Measurements from ENCODE around the gene HAGHL.

The HAGHL gene

DNA sequence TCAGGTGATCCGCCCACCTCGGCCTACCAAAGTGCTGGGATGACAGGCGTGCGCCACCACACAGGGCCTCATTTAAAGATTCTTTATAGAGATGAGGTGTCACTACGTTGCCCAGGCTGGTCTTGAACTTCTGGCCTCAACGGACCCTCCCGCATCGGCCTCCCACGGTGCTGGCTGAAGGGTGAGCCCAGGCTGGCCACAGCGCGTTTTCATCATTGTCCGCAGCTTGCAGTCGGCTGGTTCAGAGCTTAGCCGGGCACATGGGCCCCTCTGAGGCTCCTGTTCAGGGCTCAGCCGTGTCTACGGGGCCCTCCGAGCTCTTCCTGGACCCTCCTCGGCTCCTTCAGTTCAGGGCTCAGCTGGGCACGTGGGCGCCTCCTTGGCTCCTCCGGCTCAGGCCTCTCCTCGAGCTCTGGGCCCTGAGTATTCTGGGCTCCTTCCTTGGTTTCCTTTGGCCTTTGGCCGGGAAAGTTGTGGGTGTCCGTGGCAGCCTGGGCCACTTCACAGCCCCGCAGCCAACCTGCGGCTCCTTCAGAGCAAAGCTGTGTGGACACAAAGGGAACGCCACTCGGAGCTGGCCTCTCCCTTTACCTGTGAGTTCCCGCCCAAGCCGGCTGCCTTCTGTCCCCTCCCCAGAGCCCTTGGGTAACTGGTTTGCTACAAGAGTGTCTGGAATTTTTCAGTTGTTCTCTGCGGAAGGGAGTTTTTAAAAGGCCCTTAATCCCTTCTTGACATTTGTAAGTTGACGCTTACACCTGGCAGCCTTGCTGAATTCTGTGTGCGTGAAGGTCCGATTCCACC is 32.4 kb downstream of the HAGHL start:
- DNase-seq (ENCODE audit: low read depth) = no peak

- no peak for DNase-seq (ENCODE audit: low read depth)
Observed at GRCh38 chr16:760065-760464, 33.2 kb downstream of the HAGHL start.

DNA sequence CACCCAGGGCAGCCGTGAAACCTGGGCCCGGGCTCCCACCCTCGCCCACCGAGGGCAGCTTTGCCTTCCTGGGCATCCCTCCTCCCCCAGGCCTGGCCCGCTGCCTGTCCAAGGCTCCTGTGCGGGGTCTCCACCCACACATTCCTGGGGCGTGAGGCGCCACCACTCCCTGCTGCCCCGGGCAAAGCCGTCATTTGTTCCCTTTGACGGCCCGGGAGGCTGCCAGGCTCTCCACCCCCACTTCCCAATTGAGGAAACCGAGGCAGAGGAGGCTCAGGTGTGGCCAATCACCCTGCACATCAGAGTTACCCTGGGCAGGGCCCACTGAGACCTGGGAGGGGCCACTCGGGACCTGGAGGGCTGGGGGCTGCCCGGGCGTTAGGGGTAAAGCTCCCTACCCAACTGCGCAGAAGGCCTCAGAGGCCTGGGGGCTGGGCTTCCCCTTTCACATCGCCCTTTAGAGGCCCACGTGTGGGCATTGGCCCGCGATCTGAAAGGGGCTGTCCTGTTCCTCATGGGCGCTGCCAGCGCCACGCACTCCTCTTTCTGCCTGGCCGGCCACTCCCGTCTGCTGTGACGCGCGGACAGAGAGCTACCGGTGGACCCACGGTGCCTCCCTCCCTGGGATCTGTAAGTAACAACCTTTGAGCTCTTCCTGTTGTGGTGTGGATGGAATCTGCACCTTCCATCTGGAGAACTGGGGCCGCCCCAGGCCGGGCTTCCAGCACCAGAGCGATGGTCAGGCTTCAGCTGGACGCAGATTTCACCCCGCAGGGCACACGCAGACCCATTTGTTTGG is 33.8 kb downstream of the HAGHL start, which contains the start of gene MSLN:
MSLN (plus strand) TSS at position 190 of the 799 bp plus-strand sequence. CDS start 1,947 bp downstream, outside the sequence.
- no peak for DNase-seq (ENCODE audit: low read depth)

DNA sequence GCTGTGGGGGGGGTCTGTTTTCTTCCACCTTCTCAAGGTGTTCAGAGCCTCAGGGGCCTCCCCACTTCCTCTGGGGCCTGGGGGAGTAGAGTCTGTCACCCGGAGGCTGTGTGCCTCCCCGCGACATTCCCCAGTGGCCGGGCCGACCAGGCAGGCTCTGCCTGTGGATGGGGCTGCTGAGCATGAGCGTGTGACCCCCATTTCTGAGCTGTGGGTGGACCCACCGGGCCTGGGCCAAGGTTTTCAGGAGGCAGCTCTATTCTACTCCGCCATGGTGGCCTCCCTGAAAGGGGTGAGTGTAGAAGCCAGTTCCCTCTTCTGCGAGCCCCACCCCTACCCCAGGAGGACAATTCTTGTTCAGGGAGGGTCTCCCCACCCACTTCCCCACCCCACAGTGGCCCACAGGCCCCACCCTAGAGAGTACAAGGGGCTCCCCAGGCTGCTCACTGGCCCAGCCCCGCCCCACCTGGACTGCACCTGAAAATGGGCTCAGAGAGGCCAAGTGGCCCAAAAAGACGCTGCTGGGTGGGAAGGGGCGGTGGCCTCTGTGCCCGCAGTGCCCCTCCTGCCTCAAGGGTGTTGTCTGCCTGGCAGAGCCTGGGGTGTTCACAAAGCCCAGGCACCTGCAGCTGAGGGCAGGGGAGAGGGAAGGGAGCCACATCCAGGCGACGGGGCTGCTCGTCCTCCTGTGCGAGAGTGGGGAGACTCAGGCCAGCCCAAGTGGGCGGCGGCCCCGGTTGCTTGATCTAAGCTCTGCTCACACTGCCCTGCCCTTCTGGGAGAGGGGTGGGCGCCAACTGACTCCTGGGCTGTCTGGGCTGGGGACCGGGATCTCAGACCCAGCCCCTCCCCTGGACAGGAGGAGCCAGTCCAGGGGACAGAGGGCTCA is 35.0 kb downstream of the HAGHL start:
- DNase-seq (ENCODE audit: low read depth) = no peak

- DNase-seq (ENCODE audit: low read depth) = no peak
Observed at GRCh38 chr16:762595-763268, 35.8 kb downstream of the HAGHL start.

GRCh38 chr16:763369-764183 is 36.7 kb downstream of the HAGHL start:
- DNase-seq (ENCODE audit: low read depth) = no peak

DNA sequence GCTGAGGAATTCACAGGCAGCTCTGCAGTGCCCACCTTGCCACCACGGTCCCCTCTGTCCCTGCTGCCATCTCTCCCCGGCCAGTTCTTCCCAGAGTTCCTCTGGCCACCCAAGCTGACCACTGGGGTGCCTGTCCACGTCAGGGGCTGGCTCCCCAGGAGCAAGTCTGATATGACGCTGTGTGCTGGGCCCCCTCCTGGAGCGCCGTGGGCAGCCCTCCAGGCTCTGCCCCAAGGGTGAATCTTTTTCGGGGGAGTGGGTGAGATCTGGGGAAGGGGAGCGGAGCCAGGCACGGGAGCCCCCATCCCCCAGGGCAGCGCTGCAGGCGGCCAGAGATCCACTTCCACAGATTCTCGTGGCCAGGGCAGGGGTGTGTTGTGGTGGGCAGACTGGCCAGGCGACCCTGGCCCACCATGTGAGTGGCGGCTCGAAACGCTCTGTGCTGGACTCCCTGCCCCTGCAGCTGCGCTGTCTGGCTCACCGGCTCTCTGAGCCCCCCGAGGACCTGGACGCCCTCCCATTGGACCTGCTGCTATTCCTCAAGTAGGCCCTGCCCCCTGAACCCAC is 37.4 kb downstream of the HAGHL start:
- DNase-seq (ENCODE audit: low read depth) = no peak

DNA sequence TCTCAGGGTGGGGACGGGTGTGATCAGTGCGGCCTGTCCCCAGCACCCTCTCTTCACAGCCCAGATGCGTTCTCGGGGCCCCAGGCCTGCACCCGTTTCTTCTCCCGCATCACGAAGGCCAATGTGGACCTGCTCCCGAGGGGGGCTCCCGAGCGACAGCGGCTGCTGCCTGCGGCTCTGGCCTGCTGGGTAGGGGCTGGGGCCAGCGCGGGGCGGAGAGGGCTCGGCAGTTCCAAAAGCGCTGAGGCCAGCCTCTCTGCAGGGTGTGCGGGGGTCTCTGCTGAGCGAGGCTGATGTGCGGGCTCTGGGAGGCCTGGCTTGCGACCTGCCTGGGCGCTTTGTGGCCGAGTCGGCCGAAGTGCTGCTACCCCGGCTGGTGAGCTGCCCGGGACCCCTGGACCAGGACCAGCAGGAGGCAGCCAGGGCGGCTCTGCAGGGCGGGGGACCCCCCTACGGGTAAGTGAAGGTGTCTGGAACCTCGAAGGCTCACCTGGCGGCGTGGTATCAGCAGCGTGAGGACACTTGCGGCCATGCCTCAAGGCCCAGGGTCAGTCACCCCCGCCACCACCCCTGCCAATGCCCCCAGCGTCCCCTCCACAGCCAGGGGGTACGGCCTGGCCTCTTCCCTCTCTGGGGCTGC is 38.1 kb downstream of the HAGHL start:
- DNase-seq (ENCODE audit: low read depth) = no peak

DNA sequence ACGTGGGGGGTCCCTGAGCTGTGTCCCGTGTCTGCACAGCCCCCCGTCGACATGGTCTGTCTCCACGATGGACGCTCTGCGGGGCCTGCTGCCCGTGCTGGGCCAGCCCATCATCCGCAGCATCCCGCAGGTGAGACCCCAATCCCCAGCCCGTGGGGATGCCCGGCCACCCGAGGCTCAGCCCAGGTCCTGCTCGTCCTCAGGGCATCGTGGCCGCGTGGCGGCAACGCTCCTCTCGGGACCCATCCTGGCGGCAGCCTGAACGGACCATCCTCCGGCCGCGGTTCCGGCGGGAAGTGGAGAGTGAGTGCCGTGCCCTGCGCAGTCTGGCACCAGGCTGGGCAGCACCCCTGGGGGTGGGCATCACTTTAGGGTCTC is 38.6 kb downstream of the HAGHL start:
- no peak for DNase-seq (ENCODE audit: low read depth)

- DNase-seq (ENCODE audit: low read depth) = no peak
Observed at GRCh38 chr16:766008-766819, 39.3 kb downstream of the HAGHL start.

DNA sequence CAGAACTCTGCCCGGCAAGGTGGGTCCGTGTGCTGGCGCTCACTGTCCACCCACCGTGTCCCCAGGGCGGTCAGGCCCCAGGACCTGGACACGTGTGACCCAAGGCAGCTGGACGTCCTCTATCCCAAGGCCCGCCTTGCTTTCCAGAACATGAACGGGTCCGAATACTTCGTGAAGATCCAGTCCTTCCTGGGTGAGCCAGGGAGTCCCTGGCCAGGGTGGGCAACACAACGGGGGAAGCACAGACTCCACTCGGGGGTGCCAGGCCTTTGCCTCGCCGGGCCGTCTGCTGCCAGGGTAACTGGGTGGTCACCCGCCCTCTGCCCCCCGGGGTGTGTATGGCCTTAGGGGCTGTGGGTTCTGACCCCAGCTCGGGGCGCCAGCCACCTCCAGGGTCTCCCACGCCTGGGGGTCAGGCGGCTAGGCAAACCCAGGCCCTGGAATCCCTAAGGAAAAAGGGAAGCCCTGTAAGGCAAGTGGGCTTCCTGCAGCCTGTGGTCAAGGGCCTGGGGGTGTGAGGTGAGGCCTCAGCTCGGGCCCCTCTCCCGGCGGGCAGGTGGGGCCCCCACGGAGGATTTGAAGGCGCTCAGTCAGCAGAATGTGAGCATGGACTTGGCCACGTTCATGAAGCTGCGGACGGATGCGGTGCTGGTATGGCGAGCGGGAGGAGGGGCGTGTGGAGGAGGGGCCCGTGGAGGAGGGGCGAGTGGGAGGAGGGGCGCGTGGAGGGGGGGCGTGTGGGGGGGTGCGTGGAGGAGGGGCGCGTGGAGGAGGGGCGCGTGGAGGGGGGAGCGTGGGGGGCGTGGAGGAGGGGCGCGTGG is 40.1 kb downstream of the HAGHL start:
- no peak for DNase-seq (ENCODE audit: low read depth)

DNA sequence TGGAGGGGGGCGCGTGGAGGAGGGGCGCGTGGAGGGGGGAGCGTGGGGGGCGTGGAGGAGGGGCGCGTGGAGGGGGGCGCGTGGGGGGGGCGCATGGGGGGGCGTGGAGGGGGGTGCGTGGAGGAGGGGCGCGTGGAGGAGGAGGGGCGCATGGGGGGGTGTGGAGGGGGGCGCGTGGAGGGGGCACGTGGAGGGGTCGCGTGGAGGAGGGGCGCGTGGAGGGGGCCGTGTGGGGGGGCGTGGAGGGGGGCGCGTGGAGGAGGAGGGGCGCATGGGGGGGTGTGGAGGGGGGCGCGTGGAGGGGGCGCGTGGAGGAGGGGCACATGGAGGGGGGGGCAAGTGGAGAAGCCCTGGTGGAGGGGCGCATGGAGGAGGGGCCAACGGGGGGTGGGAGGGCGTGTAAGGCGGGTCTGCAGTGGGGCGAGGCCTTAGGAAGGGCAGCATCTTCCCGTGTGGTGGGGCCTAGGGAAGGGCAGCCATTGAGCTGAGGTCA is 40.9 kb downstream of the HAGHL start:
- DNase-seq (ENCODE audit: low read depth) = no peak

DNA sequence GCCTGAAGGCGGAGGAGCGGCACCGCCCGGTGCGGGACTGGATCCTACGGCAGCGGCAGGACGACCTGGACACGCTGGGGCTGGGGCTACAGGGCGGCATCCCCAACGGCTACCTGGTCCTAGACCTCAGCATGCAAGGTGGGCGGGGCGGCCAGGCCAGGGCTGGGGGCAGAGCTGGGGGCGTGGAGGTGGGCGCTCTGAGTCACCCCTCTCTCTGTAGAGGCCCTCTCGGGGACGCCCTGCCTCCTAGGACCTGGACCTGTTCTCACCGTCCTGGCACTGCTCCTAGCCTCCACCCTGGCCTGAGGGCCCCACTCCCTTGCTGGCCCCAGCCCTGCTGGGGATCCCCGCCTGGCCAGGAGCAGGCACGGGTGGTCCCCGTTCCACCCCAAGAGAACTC is 41.5 kb downstream of the HAGHL start:
- DNase-seq (ENCODE audit: low read depth) = no peak

GRCh38 chr16:769184-769784 is 42.4 kb downstream of the HAGHL start:
- DNase-seq (ENCODE audit: low read depth) = no peak

DNA sequence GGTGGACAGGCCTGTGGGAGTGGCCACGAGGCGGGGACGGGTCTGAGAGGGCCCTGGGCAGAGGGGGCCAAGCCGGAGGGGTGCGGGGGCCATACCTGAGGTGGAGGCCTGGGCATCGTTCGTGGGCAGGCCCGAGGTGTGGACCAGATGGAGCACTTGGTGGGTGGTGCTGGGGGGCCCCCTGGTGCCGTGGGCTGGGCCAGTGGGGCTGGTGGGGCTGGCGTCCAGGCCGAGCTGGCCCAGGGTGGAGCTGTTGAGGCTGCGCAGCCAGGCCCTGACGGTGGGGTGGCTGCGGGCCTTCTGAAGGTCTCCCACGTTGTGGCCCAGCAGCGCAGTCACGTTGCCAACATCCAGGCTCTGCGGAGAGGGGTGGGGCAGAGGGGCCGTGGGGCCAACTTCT is 43.0 kb downstream of the HAGHL start:
- no peak for DNase-seq (ENCODE audit: low read depth)

GRCh38 chr16:770411-770810 is 43.5 kb downstream of the HAGHL start:
- no peak for DNase-seq (ENCODE audit: low read depth)

- DNase-seq (ENCODE audit: low read depth) = no peak
Observed at GRCh38 chr16:772959-773358, 46.1 kb downstream of the HAGHL start.
